Measurements from ENCODE around the gene LAMA2.

Gene LAMA2

DNA sequence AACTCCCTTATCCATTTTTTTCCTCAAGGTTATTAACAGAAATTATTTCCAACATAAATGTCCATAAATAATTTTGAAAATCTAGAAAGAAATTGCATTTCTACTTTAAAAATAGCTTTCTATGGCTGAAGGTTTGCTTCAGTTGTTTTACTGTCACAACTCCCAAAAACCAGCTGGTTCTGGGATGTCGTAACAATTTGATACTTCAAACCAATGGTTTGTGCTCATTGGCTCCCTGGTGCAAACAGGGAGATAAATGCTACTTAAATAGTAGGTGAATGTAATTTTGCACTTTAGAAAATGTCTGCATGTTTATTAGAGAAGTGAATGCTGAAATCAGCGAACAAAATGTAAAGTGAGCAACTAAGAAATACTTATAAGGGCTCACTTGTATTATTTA lies 31.1 kb downstream of the LAMA2 start:
- no peak for TF ChIP-seq EZH2 (IDR thresholded peaks at IDR 0.05; ENCODE audit: borderline replicate concordance, low read length)
- TF ChIP-seq, protein P1, sequence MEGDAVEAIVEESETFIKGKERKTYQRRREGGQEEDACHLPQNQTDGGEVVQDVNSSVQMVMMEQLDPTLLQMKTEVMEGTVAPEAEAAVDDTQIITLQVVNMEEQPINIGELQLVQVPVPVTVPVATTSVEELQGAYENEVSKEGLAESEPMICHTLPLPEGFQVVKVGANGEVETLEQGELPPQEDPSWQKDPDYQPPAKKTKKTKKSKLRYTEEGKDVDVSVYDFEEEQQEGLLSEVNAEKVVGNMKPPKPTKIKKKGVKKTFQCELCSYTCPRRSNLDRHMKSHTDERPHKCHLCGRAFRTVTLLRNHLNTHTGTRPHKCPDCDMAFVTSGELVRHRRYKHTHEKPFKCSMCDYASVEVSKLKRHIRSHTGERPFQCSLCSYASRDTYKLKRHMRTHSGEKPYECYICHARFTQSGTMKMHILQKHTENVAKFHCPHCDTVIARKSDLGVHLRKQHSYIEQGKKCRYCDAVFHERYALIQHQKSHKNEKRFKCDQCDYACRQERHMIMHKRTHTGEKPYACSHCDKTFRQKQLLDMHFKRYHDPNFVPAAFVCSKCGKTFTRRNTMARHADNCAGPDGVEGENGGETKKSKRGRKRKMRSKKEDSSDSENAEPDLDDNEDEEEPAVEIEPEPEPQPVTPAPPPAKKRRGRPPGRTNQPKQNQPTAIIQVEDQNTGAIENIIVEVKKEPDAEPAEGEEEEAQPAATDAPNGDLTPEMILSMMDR (IDR thresholded peaks at IDR 0.05; ENCODE audit: low read length) = no peak
- no peaks in the 10 kb centered on the region for H3K79me2 ChIP-seq (ENCODE audit: insufficient read depth, low read length)
- H3K36me3 ChIP-seq (ENCODE audit: insufficient read depth, low read length) = no peaks in the 10 kb centered on the region
- H4K20me1 ChIP-seq (ENCODE audit: insufficient read depth, low read length) = no peaks in the 10 kb centered on the region
- no peak overlapping the region for H3K4me3 ChIP-seq (ENCODE audit: low read depth, low read length, poor library complexity, severe bottlenecking)
- H3K9ac ChIP-seq (ENCODE audit: low read length) = no peak overlapping the region
- H3K4me2 ChIP-seq (ENCODE audit: low read length) = no peak overlapping the region
- no peak overlapping the region for H2AFZ ChIP-seq (ENCODE audit: low read length)
- no peak overlapping the region for H3K27ac ChIP-seq (ENCODE audit: low read depth, low read length, poor library complexity, severe bottlenecking)
- H3K9me3 ChIP-seq (ENCODE audit: low read length) = no peaks in the 10 kb centered on the region
- H3F3A ChIP-seq (ENCODE audit: insufficient read depth, low read length) = no peaks in the 10 kb centered on the region
- H3K9me2 ChIP-seq (ENCODE audit: low read depth, low read length) = no peaks in the 10 kb centered on the region
- H3K27me3 ChIP-seq (ENCODE audit: insufficient read depth, low read length) = no peaks in the 10 kb centered on the region
- H3K4me1 ChIP-seq (ENCODE audit: insufficient read depth, low read length, severe bottlenecking) = no peaks in the 10 kb centered on the region

DNA sequence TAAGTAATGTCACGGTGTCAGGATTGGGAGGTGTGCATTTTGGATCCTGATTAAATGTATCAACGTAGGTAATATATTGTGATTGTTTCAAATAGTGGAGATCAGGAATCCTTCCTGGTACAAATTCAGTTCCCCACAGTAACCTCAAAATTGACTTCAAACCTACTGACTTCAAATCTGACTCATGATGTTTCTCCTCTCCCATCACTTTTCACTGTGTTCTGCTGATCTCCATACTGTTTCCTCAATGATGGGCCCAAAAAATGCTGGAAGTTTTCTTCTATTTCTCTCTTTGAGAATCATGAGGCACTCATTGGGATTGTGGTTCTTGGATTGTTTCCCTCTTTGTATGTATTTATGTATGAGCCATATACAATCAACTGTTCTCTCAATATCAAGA lies 35.9 kb downstream of the LAMA2 start:
- Histone ChIP-seq H3K4me2 (ENCODE audit: low read length) (no peak overlapping the region), H3K79me2 (ENCODE audit: insufficient read depth, low read length) (no peaks in the 10 kb centered on the region), H3K27ac (ENCODE audit: low read depth, low read length, poor library complexity, severe bottlenecking) (no peak overlapping the region), H3F3A (ENCODE audit: insufficient read depth, low read length) (no peaks in the 10 kb centered on the region), H3K4me1 (ENCODE audit: insufficient read depth, low read length, severe bottlenecking) (no peaks in the 10 kb centered on the region), H3K36me3 (ENCODE audit: insufficient read depth, low read length) (no peaks in the 10 kb centered on the region), H3K9ac (ENCODE audit: low read length) (no peak overlapping the region), H3K9me2 (ENCODE audit: low read depth, low read length) (no peaks in the 10 kb centered on the region), H3K4me3 (ENCODE audit: low read depth, low read length, poor library complexity, severe bottlenecking) (no peak overlapping the region), H4K20me1 (ENCODE audit: insufficient read depth, low read length) (no peaks in the 10 kb centered on the region), H2AFZ (ENCODE audit: low read length) (no peak overlapping the region), H3K27me3 (ENCODE audit: insufficient read depth, low read length) (no peaks in the 10 kb centered on the region), H3K9me3 (ENCODE audit: low read length) (no peaks in the 10 kb centered on the region)
- TF ChIP-seq, protein P1 (IDR thresholded peaks at IDR 0.05; ENCODE audit: low read length) = no peak
- TF ChIP-seq EZH2 (IDR thresholded peaks at IDR 0.05; ENCODE audit: borderline replicate concordance, low read length) = no peak

DNA sequence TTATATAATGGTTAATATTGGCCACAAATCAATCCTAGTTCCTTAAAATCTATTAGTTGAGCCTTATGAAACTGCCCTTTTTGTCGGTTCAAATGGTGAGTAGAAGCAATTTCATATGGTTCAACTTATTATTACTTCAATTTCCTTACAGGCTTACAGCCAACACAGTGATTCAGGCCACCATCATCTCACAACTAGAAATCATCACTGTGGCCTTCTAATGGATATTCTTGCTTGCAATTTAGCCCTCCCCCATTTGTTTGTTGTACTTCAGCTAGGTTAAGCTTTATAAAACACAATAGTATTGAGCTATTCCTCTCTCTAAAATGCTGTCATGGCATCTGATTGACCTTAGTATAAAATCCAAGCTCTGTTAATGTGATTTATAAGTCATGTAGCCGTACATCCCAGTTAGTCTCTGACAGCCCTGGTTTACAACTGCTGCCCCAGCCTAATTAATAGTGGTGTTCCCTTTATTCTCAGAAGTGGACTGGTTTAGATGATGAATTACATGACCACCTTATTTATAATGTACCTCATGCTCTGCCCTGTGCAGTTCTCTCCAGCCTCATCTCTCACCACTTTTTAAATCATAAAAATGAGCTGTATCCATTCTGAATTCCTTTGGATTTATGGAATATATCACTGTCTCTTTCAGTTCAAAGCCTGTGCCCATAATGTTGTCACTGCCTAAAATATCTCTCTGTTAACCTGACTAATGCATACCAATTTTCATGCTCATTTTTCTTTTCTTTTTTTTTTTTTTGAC lies 36.7 kb downstream of the LAMA2 start:
- no peak overlapping the region for H2AFZ ChIP-seq (ENCODE audit: low read length)
- H3K27me3 ChIP-seq (ENCODE audit: insufficient read depth, low read length) = no peaks in the 10 kb centered on the region
- no peaks in the 10 kb centered on the region for H3K79me2 ChIP-seq (ENCODE audit: insufficient read depth, low read length)
- no peaks in the 10 kb centered on the region for H3K9me3 ChIP-seq (ENCODE audit: low read length)
- no peaks in the 10 kb centered on the region for H3F3A ChIP-seq (ENCODE audit: insufficient read depth, low read length)
- no peaks in the 10 kb centered on the region for H3K36me3 ChIP-seq (ENCODE audit: insufficient read depth, low read length)
- TF ChIP-seq, protein P1 (IDR thresholded peaks at IDR 0.05; ENCODE audit: low read length) = no peak
- TF ChIP-seq EZH2 (IDR thresholded peaks at IDR 0.05; ENCODE audit: borderline replicate concordance, low read length) = no peak
- no peaks in the 10 kb centered on the region for H3K4me1 ChIP-seq (ENCODE audit: insufficient read depth, low read length, severe bottlenecking)
- no peak overlapping the region for H3K27ac ChIP-seq (ENCODE audit: low read depth, low read length, poor library complexity, severe bottlenecking)
- H3K4me2 ChIP-seq (ENCODE audit: low read length) = no peak overlapping the region
- no peak overlapping the region for H3K9ac ChIP-seq (ENCODE audit: low read length)
- no peaks in the 10 kb centered on the region for H4K20me1 ChIP-seq (ENCODE audit: insufficient read depth, low read length)
- H3K4me3 ChIP-seq (ENCODE audit: low read depth, low read length, poor library complexity, severe bottlenecking) = no peak overlapping the region
- H3K9me2 ChIP-seq (ENCODE audit: low read depth, low read length) = no peaks in the 10 kb centered on the region
